ENCODE data around the gene TMLHE. TPM values are rescaled to one million over a fixed set of nuclear protein-coding genes. Genes with fewer than 3 reads are reported as not detected.

TMLHE gene
- total and polyA plus RNA-seq, 2 donors (not counting 1 experiment from before 2014, with no cell fraction given) = 14.9 to 26.9 TPM

- H4K20me1 ChIP-seq (ENCODE audit: control insufficient read depth, insufficient read depth, low read length, poor library complexity, severe bottlenecking) = no peaks in the 10 kb centered on the region
- no peak overlapping the region for H3K4me3 Mint-ChIP-seq
- no peak overlapping the region for H3K27ac Mint-ChIP-seq
- ChIA-PET POLR2A (no interaction called here), CTCF (no interaction called here)
- no peaks in the 10 kb centered on the region for H3K36me3 ChIP-seq (replicated peaks in 1 of 2; ENCODE audit: control extremely low read depth in 1 of 2, control insufficient read depth in 1 of 2, extremely low read depth in 1 of 2, insufficient read depth in 2 of 2, low read length in 1 of 2)
- H3K27ac ChIP-seq (ENCODE audit: low read length in 2 of 2) = no peak overlapping the region
- H3K79me2 ChIP-seq (ENCODE audit: control insufficient read depth, insufficient read depth, low read length) = peaks cover 21% of the 10 kb centered on the region
- peaks cover 2 to 14% (median 14%) of the 10 kb centered on the region in 3 donors for H3K9me3 ChIP-seq (ENCODE audit: control extremely low read depth in 1 of 3, control insufficient read depth in 2 of 3, insufficient read depth in 1 of 3, low read length in 2 of 3)
- no peak overlapping the region for H2AFZ ChIP-seq (ENCODE audit: insufficient read depth, low read depth, low read length, poor library complexity, severe bottlenecking)
- H3K4me2 ChIP-seq (replicated peaks; ENCODE audit: low read depth, low read length, poor library complexity, severe bottlenecking) = no peak overlapping the region
- peaks cover 3% of the 10 kb centered on the region for H3K9me3 Mint-ChIP-seq (ENCODE audit: insufficient read depth)
- H3K27me3 ChIP-seq (replicated peaks in 1 of 4; ENCODE audit: control extremely low read depth in 1 of 4, control insufficient read depth in 3 of 4, insufficient read depth in 4 of 4, low read length in 3 of 4) = no peaks in the 10 kb centered on the region
- H3K9ac ChIP-seq (ENCODE audit: low read length) = no peak overlapping the region
- TF ChIP-seq EZH2 (IDR thresholded peaks at IDR 0.05; ENCODE audit: borderline replicate concordance, insufficient read depth, low read depth, low read length, poor library complexity, severe bottlenecking) (no peak), CTCF (IDR thresholded peaks at IDR 0.05) (no peak)
- no peak for ATAC-seq (ENCODE audit: low read depth)
- H3K4me3 ChIP-seq (ENCODE audit: control extremely low read depth in 1 of 5, extremely low read depth in 1 of 5, insufficient read depth in 1 of 5, low read depth in 2 of 5, low read length in 4 of 5) = no peak overlapping the region
- intact Hi-C loops (cut with micrococcal nuclease) = no loop called here
- H3K4me1 Mint-ChIP-seq = no peaks in the 10 kb centered on the region
- DNase-seq = no peak
- no peaks in the 10 kb centered on the region for H3K27me3 Mint-ChIP-seq
- H3K4me1 ChIP-seq (ENCODE audit: control insufficient read depth in 2 of 2, insufficient read depth in 2 of 2, low read length in 2 of 2) = no peaks in the 10 kb centered on the region
Observed at GRCh38 chrX:155592331-155592730, 20.4 kb downstream of the TMLHE start.

GRCh38 chrX:155577682-155578081 is 35.1 kb downstream of the TMLHE start:
- Histone ChIP-seq H4K20me1 (ENCODE audit: control insufficient read depth, insufficient read depth, low read length, poor library complexity, severe bottlenecking) (peaks cover 14% of the 10 kb centered on the region), H3K27me3 (replicated peaks in 1 of 4; ENCODE audit: control extremely low read depth in 1 of 4, control insufficient read depth in 3 of 4, insufficient read depth in 4 of 4, low read length in 3 of 4) (no peaks in the 10 kb centered on the region), H3K4me3 (ENCODE audit: control extremely low read depth in 1 of 5, extremely low read depth in 1 of 5, insufficient read depth in 1 of 5, low read depth in 2 of 5, low read length in 4 of 5) (no peak overlapping the region), H3K4me1 (ENCODE audit: control insufficient read depth in 2 of 2, insufficient read depth in 2 of 2, low read length in 2 of 2) (peaks cover 0 to 7% of the 10 kb centered on the region in 2 donors), H2AFZ (ENCODE audit: insufficient read depth, low read depth, low read length, poor library complexity, severe bottlenecking) (no peak overlapping the region), H3K9ac (ENCODE audit: low read length) (no peak overlapping the region), H3K79me2 (ENCODE audit: control insufficient read depth, insufficient read depth, low read length) (peaks cover 57% of the 10 kb centered on the region), H3K36me3 (replicated peaks in 1 of 2; ENCODE audit: control extremely low read depth in 1 of 2, control insufficient read depth in 1 of 2, extremely low read depth in 1 of 2, insufficient read depth in 2 of 2, low read length in 1 of 2) (peaks cover 0 to 3% of the 10 kb centered on the region in 2 experiments), H3K9me3 (ENCODE audit: control extremely low read depth in 1 of 3, control insufficient read depth in 2 of 3, insufficient read depth in 1 of 3, low read length in 2 of 3) (peaks cover 0 to 17% (median 0%) of the 10 kb centered on the region in 3 donors), H3K4me2 (replicated peaks; ENCODE audit: low read depth, low read length, poor library complexity, severe bottlenecking) (no peak overlapping the region), H3K27ac (ENCODE audit: low read length in 2 of 2) (no peak overlapping the region)
- intact Hi-C loops (cut with micrococcal nuclease) = no loop called here
- no peaks in the 10 kb centered on the region for H3K27me3 Mint-ChIP-seq
- no peak overlapping the region for H3K4me3 Mint-ChIP-seq
- TF ChIP-seq EZH2 (IDR thresholded peaks at IDR 0.05; ENCODE audit: borderline replicate concordance, insufficient read depth, low read depth, low read length, poor library complexity, severe bottlenecking) = no peak
- TF ChIP-seq CTCF (IDR thresholded peaks at IDR 0.05) = no peak
- H3K27ac Mint-ChIP-seq = no peak overlapping the region
- peaks cover 30% of the 10 kb centered on the region for H3K4me1 Mint-ChIP-seq
- ChIA-PET POLR2A (interaction anchor here (0.7 kb wide), 1 partner anchor 15 kb away, joined by 4 read pairs; no protein-coding TSS in a partner anchor), CTCF (no interaction called here)
- WGBS (ENCODE audit: insufficient coverage) = no CpG with 5 or more reads among the region's 2 CpGs
- ATAC-seq (ENCODE audit: low read depth) = no peak
- no peaks in the 10 kb centered on the region for H3K9me3 Mint-ChIP-seq (ENCODE audit: insufficient read depth)
- DNase-seq = peak; percentile 2
